NCI-H1930 (cell line): Measurements from ENCODE around the gene LCN1.
"Not testable (repeated sequence)": the region's sequence is repeated elsewhere in the genome, so short reads cannot be mapped to it uniquely, and the experiment has no call there.

Experiments used
- DNase-seq, 2 experiments: peaks; one replicate each; lab custom pipeline; 2025; lab: John Stamatoyannopoulos, UW

Gene LCN1

GRCh38 chr9:135504262-135505243 lies 16.7 kb upstream of the LCN1 start:
- no peak for DNase-seq

- no peak for DNase-seq
Observed at GRCh38 chr9:135505406-135506187, 15.6 kb upstream of the LCN1 start.

DNA sequence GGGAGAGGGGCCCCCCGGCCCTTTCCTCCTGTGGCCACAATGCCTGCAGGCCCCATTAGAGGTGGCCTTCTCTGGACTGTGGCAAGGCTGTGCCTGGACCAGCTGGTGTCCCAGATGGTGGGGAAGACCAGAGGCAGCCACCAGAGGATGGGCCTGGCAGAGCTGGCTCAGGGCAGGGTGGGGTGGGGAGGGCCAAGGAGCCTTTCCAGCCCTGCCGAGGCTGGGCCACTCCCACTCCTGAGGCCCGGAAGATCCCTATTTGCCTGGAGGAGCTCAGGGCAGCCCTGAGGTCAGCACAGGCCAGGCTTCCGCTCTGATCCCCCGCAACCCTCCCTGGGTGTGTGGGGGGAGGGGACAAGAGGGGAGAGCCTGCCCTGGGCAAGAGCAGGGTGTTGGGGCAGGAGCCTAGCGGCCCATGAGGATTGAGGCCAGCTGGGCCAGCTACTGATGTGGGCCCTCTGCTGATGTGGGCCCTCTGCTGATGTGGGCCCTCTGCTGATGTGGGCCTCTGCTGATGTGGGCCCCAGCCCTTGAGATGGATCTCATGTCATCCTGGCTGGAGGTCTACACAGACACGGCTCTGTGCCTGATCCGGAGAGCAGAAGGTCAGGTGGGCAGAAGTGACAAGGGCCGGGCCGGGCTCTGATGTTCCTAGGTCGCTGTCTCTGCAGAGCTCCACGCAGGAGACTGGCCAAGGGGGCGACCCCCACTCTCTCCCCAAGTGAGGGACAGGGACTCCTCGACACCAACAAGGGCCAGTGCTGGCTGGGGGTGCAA lies 14.7 kb upstream of the LCN1 start:
- no peak for DNase-seq

DNA sequence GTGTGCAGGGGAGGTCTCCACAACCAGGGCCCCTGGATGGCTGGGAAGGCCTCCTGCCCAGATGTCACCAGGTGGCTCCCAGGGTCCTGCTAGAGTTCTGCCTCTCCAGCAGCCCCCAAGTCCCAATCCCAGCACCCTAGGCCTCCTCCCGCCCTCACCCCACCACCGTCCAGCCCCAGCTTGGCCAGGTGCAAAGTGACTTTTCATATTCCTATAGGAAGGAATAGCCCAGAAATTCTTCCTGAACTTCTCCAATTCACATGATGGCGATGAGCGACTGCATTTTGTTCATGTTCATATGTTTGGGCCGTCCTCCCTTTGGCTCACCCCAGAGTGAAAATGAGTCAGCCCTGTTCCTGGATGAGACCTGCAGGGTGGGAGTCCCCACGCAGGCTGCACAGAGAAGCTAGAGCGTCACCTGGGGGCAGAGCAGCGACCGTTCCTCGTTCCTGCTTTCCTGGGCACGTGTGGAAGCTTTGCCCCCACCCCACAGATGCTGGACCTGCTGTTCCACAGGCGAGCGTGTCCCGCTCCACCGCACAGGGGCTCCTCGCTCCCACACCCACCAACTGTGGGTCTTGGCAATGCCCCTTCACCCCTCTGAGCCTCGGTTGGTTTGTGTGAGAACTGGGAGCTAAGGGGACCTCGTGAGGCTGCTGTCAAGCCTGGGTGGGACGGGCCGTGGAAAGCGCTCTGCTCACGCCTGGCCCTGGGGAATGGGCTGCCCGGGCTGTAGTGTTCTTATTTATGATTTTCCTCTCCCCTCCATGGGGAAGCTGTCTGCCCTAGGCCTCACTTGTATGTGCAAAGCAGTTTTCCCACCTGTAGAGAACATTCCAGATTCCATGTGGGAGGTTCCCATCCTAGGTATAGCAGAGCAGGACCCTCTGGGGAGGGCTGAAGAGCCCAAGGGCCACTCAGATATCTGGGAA lies 13.9 kb upstream of the LCN1 start:
- DNase-seq: no peak

DNA sequence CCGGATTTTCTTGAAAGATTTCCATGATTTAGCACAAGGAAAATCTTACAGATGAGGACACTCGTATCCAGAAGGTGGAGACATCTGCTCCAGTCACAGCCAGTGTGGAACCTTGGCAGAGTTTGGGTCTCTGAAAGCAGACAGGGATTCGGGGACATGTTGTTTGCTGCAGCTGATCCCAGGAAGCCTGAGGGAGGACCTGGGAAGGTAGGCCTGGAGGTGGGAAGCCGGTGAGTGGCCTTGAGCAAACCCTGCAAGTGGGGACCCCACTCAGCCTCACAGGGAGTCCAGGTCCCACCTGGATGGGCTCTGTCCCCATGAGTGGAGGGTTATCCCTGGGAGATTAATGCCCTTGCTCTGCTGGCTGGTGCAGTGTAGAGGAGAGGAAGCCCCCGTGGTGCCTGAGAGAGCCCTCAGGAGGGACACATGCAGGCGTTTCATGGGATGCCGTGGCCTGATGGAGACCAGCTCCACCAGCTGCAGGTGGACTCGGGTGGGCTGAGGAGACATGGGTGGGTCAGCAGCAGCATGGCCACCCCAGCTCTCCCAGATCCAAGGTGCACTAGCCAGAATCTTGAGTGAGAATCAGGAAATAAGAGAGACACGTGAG lies 12.9 kb upstream of the LCN1 start:
- DNase-seq: no peak

GRCh38 chr9:135509458-135509857 lies 11.8 kb upstream of the LCN1 start:
- no peak for DNase-seq

DNA sequence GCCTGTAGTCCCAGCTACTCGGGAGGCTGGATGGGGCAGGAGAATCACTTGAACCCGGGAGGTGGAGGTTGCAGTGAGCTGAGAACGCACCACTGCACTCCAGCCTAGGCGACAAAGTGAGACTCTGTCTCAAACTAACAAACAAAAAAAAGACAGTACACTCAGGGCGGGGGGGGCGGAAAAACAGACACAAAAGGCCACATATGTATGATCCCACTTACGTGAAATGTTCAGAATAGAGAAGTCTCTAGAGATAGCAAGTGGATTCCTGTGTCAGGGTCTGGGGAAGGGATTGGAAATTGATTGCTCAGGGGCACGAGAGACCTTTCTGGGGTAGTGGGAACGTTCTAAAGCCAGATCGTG lies 9.0 kb upstream of the LCN1 start:
- DNase-seq: no peak

- no peak for DNase-seq
Observed at GRCh38 chr9:135512904-135513303, 8.3 kb upstream of the LCN1 start.

- no peak for DNase-seq
Observed at GRCh38 chr9:135513351-135513846, 7.8 kb upstream of the LCN1 start.

DNA sequence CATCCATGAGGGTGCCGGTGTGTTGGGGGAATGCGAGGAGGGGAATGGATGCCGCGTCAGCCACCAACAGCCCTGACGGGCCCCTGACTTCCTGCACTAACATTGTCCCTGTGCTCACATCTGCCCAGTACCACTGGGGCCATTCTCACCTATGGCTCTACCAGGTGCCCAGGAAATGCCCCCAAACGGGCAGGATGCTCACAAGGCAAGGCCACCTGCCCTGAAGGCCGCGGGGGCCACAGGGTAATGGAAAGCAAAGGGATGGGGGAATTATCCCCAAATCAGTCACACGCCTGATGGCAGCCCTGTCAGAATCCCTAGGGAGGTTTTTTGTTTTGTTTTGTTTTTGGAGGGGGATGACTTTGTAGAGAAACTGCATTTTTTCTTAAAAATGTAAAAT lies 7.3 kb upstream of the LCN1 start:
- DNase-seq: not testable (repeated sequence)

- no peak for DNase-seq
Observed at GRCh38 chr9:135514342-135515082, 6.7 kb upstream of the LCN1 start.

GRCh38 chr9:135515083-135515951 lies 5.9 kb upstream of the LCN1 start:
- DNase-seq: no peak

DNA sequence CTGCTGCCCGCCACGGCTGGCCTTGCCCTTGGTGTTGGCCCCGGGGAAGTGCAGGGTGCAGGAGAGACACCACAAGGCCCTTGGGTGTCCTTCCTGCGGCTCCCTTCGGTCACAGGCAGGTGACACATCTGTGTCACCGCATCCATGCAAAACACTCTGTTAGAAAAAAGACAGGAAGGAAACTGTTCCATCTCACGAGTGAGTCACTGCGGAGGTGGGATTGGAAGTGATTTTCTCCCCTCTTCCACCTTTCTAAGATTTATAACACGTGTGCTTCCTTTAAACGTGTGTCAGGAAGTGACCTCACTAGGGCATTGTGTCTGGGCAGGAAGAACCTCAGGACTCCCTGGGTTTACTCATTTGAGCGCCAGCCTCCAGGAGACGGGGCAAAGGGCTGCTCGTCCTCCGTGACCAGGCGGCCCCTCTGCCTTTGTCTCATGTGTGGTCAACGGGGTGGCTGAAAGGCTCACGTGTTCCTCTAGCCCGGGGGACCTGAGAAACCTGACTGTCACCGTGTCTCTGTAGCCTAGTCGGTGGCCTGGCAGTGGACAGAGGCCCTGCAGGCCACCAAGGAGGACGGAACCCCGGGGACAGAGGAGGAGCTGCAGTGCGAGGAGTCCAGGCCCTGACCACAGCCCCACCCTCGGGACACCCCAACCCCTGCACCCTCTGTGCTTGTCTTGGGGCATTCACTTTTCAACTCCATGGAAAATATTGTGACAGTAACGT lies 4.9 kb upstream of the LCN1 start:
- no peak for DNase-seq

DNA sequence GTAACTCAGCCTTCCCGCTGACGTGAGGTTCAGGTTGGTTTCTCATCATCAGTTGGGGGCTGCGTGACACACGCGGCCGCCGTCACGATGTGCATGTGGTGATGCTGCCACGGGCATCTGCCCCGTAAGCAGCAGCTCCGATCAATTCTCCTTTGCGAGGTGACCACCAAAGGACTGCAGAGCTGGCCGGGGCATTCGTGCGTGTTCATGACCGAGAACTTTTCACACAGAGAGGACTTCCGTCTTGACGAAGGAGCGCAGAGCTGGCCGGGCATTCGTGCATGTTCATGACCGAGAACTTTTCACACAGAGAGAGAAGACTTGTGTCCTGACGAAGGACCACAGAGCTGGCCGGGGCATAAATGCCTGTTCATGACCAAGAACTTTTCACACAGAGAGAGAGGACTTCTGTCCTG lies 3.8 kb upstream of the LCN1 start:
- no peak for DNase-seq

- DNase-seq: no peak
Observed at GRCh38 chr9:135519179-135519971, 1.9 kb upstream of the LCN1 start.

- DNase-seq: no peak
Observed at GRCh38 chr9:135521608-135522095, 412 bp downstream of the LCN1 start.
